AG09309 (cell line): ENCODE data around the gene APP.
"Not testable (repeated sequence)": the region's sequence is repeated elsewhere in the genome, so short reads cannot be mapped to it uniquely, and the experiment has no call there.

Experiments
- DNase-seq: peaks from one replicate; pipeline ENCODE4 v3.0.0-alpha.2; 2010; ENCODE audit warnings: low read depth
- H3K4me3 ChIP-seq: 2 replicates; pipeline ENCODE4 v1.5.1; 2011; ENCODE audit warnings: mild to moderate bottlenecking, low read depth, low read length, moderate library complexity; ENCODE audit not compliant: control insufficient read depth
- CTCF ChIP-seq: IDR thresholded peaks from 2 replicates; pipeline ENCODE4 v1.5.1; 2011; ENCODE audit warnings: mild to moderate bottlenecking, low read depth, low read length, inconsistent platforms; ENCODE audit not compliant: insufficient read depth, control insufficient read depth; ENCODE audit errors: missing control alignments

The APP gene

GRCh38 chr21:25931765-25932164 is 238.8 kb downstream of the APP start:
- TF ChIP-seq CTCF, result no peak
- DNase-seq, result no peak
- no peak overlapping the region for H3K4me3 ChIP-seq

- no peak overlapping the region for H3K4me3 ChIP-seq
- DNase-seq, result no peak
- TF ChIP-seq CTCF, result no peak
Observed at GRCh38 chr21:25929856-25930520, 240.6 kb downstream of the APP start.

- no peak for TF ChIP-seq CTCF
- DNase-seq, result no peak
- no peak overlapping the region for H3K4me3 ChIP-seq
Observed at GRCh38 chr21:25927195-25927880, 243.2 kb downstream of the APP start.

- no peak for DNase-seq
- no peak overlapping the region for H3K4me3 ChIP-seq
- no peak for TF ChIP-seq CTCF
Observed at GRCh38 chr21:25925936-25926335, 244.6 kb downstream of the APP start.

- no peak for TF ChIP-seq CTCF
- H3K4me3 ChIP-seq, result no peak overlapping the region
- no peak for DNase-seq
Observed at GRCh38 chr21:25925064-25925800, 245.3 kb downstream of the APP start.

- DNase-seq, H3K4me3 ChIP-seq: not testable (repeated sequence)
Observed at GRCh38 chr21:25918152-25918551, 252.4 kb downstream of the APP start.

- DNase-seq, result no peak
- no peak overlapping the region for H3K4me3 ChIP-seq
- TF ChIP-seq CTCF, result no peak
Observed at GRCh38 chr21:25916226-25916625, 254.3 kb downstream of the APP start.
